Stimulated activated naive B cell treated with anti-CD40 and anti-IgM and Interleukin-4, amounts not matched to agents 10 μg/mL and 1 μg/mL and 100 μg/mL, for 72 hours (primary cell): Measurements from ENCODE around the gene ERBB4.

Experiments
- ATAC-seq, 2 donors: fragments of 150-1000 bp; cut with Tn5 transposase; replicated peaks; 2 replicates each; pipeline ENCODE4 v1.10.0; 2021; ENCODE audit warnings: moderate library complexity in 1 of 2
- DNase-seq: peaks from one replicate; pipeline ENCODE4 v3.0.0; 2021
- H3K27ac Mint-ChIP-seq: one replicate; pipeline ENCODE4 v1.8.0; 2022; ENCODE audit warnings: mild to moderate bottlenecking, mixed read lengths
- H3K27me3 Mint-ChIP-seq, 2 donors: one replicate each; pipeline ENCODE4 v1.8.0; 2022; ENCODE audit warnings: mixed read lengths in 2 of 2
- H3K36me3 Mint-ChIP-seq, 2 donors: one replicate each; pipeline ENCODE4 v1.8.0; 2022; ENCODE audit warnings: mixed read lengths in 2 of 2, mild to moderate bottlenecking in 1 of 2
- H3K4me1 Mint-ChIP-seq, 2 donors: one replicate each; pipeline ENCODE4 v1.8.0; 2022; ENCODE audit warnings: mixed read lengths in 2 of 2, mild to moderate bottlenecking in 1 of 2
- H3K4me3 Mint-ChIP-seq, 2 donors: one replicate each; pipeline ENCODE4 v1.8.0; 2022; ENCODE audit warnings: mild to moderate bottlenecking in 2 of 2, mixed read lengths in 2 of 2, moderate library complexity in 1 of 2
- H3K9me3 Mint-ChIP-seq, 2 donors: one replicate each; pipeline ENCODE4 v1.8.0; 2022; ENCODE audit warnings: mixed read lengths in 2 of 2, mild to moderate bottlenecking in 1 of 2

ERBB4 gene

GRCh38 chr2:212346865-212347264, 191.7 kb downstream of the ERBB4 start:
- Mint-ChIP-seq H3K4me3 (no peak overlapping the region), H3K9me3 (peaks cover 0 to 2% of the 10 kb centered on the region in 2 donors), H3K27me3 (no peaks in the 10 kb centered on the region), H3K27ac (no peak overlapping the region), H3K36me3 (no peaks in the 10 kb centered on the region), H3K4me1 (no peaks in the 10 kb centered on the region)
- ATAC-seq: no peak
- DNase-seq: no peak

GRCh38 chr2:212345966-212346365, 192.6 kb downstream of the ERBB4 start:
- H3K36me3 Mint-ChIP-seq: no peaks in the 10 kb centered on the region
- DNase-seq (no peak), ATAC-seq (no peak)
- no peaks in the 10 kb centered on the region for H3K27me3 Mint-ChIP-seq
- no peak overlapping the region for H3K4me3 Mint-ChIP-seq
- H3K9me3 Mint-ChIP-seq: peaks cover 0 to 2% of the 10 kb centered on the region in 2 donors
- no peak overlapping the region for H3K27ac Mint-ChIP-seq
- H3K4me1 Mint-ChIP-seq: no peaks in the 10 kb centered on the region

GRCh38 chr2:212344131-212344530, 194.5 kb downstream of the ERBB4 start:
- no peak overlapping the region for H3K4me3 Mint-ChIP-seq
- H3K9me3 Mint-ChIP-seq: peaks cover 0 to 2% of the 10 kb centered on the region in 2 donors
- no peaks in the 10 kb centered on the region for H3K36me3 Mint-ChIP-seq
- no peaks in the 10 kb centered on the region for H3K27me3 Mint-ChIP-seq
- no peak for ATAC-seq
- no peaks in the 10 kb centered on the region for H3K4me1 Mint-ChIP-seq
- no peak overlapping the region for H3K27ac Mint-ChIP-seq
- DNase-seq: no peak

- Mint-ChIP-seq H3K9me3 (peaks cover 0 to 2% of the 10 kb centered on the region in 2 donors), H3K36me3 (no peaks in the 10 kb centered on the region), H3K27ac (no peak overlapping the region), H3K4me1 (no peaks in the 10 kb centered on the region), H3K4me3 (no peak overlapping the region), H3K27me3 (no peaks in the 10 kb centered on the region)
- ATAC-seq (no peak), DNase-seq (no peak)
Measured at GRCh38 chr2:212343167-212343566, 195.4 kb downstream of the ERBB4 start.

GRCh38 chr2:212337486-212338343, 200.9 kb downstream of the ERBB4 start:
- Mint-ChIP-seq H3K9me3 (peaks cover 0 to under 1% of the 10 kb centered on the region in 2 donors), H3K27ac (no peak overlapping the region), H3K27me3 (no peaks in the 10 kb centered on the region), H3K4me3 (no peak overlapping the region), H3K36me3 (no peaks in the 10 kb centered on the region), H3K4me1 (no peaks in the 10 kb centered on the region)
- ATAC-seq (no peak), DNase-seq (no peak)

GRCh38 chr2:212337036-212337435, 201.6 kb downstream of the ERBB4 start:
- no peak overlapping the region for H3K27ac Mint-ChIP-seq
- H3K4me3 Mint-ChIP-seq: no peak overlapping the region
- H3K9me3 Mint-ChIP-seq: no peaks in the 10 kb centered on the region
- ATAC-seq: no peak
- no peaks in the 10 kb centered on the region for H3K27me3 Mint-ChIP-seq
- no peaks in the 10 kb centered on the region for H3K4me1 Mint-ChIP-seq
- no peaks in the 10 kb centered on the region for H3K36me3 Mint-ChIP-seq
- no peak for DNase-seq

- no peaks in the 10 kb centered on the region for H3K36me3 Mint-ChIP-seq
- no peak overlapping the region for H3K27ac Mint-ChIP-seq
- DNase-seq (no peak), ATAC-seq (no peak)
- H3K4me3 Mint-ChIP-seq: no peak overlapping the region
- H3K4me1 Mint-ChIP-seq: no peaks in the 10 kb centered on the region
- H3K27me3 Mint-ChIP-seq: no peaks in the 10 kb centered on the region
- H3K9me3 Mint-ChIP-seq: no peaks in the 10 kb centered on the region
Measured at GRCh38 chr2:212330263-212330662, 208.3 kb downstream of the ERBB4 start.

- H3K9me3 Mint-ChIP-seq: no peaks in the 10 kb centered on the region
- H3K36me3 Mint-ChIP-seq: no peaks in the 10 kb centered on the region
- ATAC-seq: no peak
- H3K27me3 Mint-ChIP-seq: no peaks in the 10 kb centered on the region
- no peak overlapping the region for H3K4me3 Mint-ChIP-seq
- no peaks in the 10 kb centered on the region for H3K4me1 Mint-ChIP-seq
- DNase-seq: no peak
- no peak overlapping the region for H3K27ac Mint-ChIP-seq
Measured at GRCh38 chr2:212328712-212329496, 209.7 kb downstream of the ERBB4 start.

GRCh38 chr2:212328136-212328535, 210.5 kb downstream of the ERBB4 start:
- no peaks in the 10 kb centered on the region for H3K9me3 Mint-ChIP-seq
- no peaks in the 10 kb centered on the region for H3K36me3 Mint-ChIP-seq
- DNase-seq (no peak), ATAC-seq (no peak)
- no peak overlapping the region for H3K4me3 Mint-ChIP-seq
- H3K27ac Mint-ChIP-seq: no peak overlapping the region
- no peaks in the 10 kb centered on the region for H3K4me1 Mint-ChIP-seq
- no peaks in the 10 kb centered on the region for H3K27me3 Mint-ChIP-seq

GRCh38 chr2:212327171-212327809, 211.3 kb downstream of the ERBB4 start:
- Mint-ChIP-seq H3K36me3 (no peaks in the 10 kb centered on the region), H3K9me3 (no peaks in the 10 kb centered on the region), H3K27me3 (no peaks in the 10 kb centered on the region), H3K4me3 (no peak overlapping the region), H3K4me1 (no peaks in the 10 kb centered on the region), H3K27ac (no peak overlapping the region)
- DNase-seq: no peak
- ATAC-seq: no peak

GRCh38 chr2:212318636-212319035, 220.0 kb downstream of the ERBB4 start:
- H3K4me1 Mint-ChIP-seq: no peaks in the 10 kb centered on the region
- H3K27ac Mint-ChIP-seq: no peak overlapping the region
- H3K9me3 Mint-ChIP-seq: no peaks in the 10 kb centered on the region
- H3K4me3 Mint-ChIP-seq: no peak overlapping the region
- DNase-seq (no peak), ATAC-seq (no peak)
- H3K27me3 Mint-ChIP-seq: no peaks in the 10 kb centered on the region
- H3K36me3 Mint-ChIP-seq: no peaks in the 10 kb centered on the region

GRCh38 chr2:212314680-212315079, 223.9 kb downstream of the ERBB4 start:
- Mint-ChIP-seq H3K27me3 (no peaks in the 10 kb centered on the region), H3K4me3 (no peak overlapping the region), H3K9me3 (no peaks in the 10 kb centered on the region), H3K36me3 (no peaks in the 10 kb centered on the region), H3K27ac (no peak overlapping the region), H3K4me1 (no peaks in the 10 kb centered on the region)
- DNase-seq: no peak
- ATAC-seq: no peak

- ATAC-seq (no peak), DNase-seq (no peak)
- Mint-ChIP-seq H3K27me3 (no peaks in the 10 kb centered on the region), H3K4me3 (no peak overlapping the region), H3K36me3 (no peaks in the 10 kb centered on the region), H3K4me1 (no peaks in the 10 kb centered on the region), H3K9me3 (no peaks in the 10 kb centered on the region), H3K27ac (no peak overlapping the region)
Measured at GRCh38 chr2:212311807-212312404, 226.7 kb downstream of the ERBB4 start.

GRCh38 chr2:212299943-212300342, 238.7 kb downstream of the ERBB4 start:
- Mint-ChIP-seq H3K9me3 (no peaks in the 10 kb centered on the region), H3K36me3 (no peaks in the 10 kb centered on the region), H3K4me1 (no peaks in the 10 kb centered on the region), H3K27me3 (no peaks in the 10 kb centered on the region), H3K4me3 (no peak overlapping the region), H3K27ac (no peak overlapping the region)
- no peak for ATAC-seq
- no peak for DNase-seq
